Nephron progenitor cell (in vitro differentiated cells): ENCODE measurements around the gene LRRC36.

ENCODE experiments used
- DNase-seq: peaks from one replicate; pipeline ENCODE4 v3.0.0; 2021
- H3K27ac Mint-ChIP-seq: 2 replicates; pipeline ENCODE4 v1.8.0; 2021; ENCODE audit warnings: mild to moderate bottlenecking, moderate library complexity, mixed read lengths
- H3K27me3 Mint-ChIP-seq: 2 replicates; pipeline ENCODE4 v1.8.0; 2021; ENCODE audit warnings: mild to moderate bottlenecking, low read depth, mixed read lengths; ENCODE audit not compliant: poor library complexity
- H3K36me3 Mint-ChIP-seq: 2 replicates; pipeline ENCODE4 v1.8.0; 2021; ENCODE audit warnings: low read depth, mixed read lengths
- H3K4me1 Mint-ChIP-seq: 2 replicates; pipeline ENCODE4 v1.8.0; 2021; ENCODE audit warnings: mixed read lengths
- H3K4me3 Mint-ChIP-seq: 2 replicates; pipeline ENCODE4 v1.8.0; 2021; ENCODE audit warnings: mild to moderate bottlenecking, moderate library complexity, mixed read lengths
- H3K9me3 Mint-ChIP-seq: 2 replicates; pipeline ENCODE4 v1.8.0; 2021; ENCODE audit warnings: mild to moderate bottlenecking, moderate library complexity, mixed read lengths
- TF ChIP-seq, protein P1 (sequence below): fragments of 200-600 bp; sonication (generic); IDR thresholded peaks from 2 replicates; pipeline ENCODE4 v1.5.0; 2021; ENCODE audit warnings: antibody characterized with exemption

LRRC36 gene

DNA sequence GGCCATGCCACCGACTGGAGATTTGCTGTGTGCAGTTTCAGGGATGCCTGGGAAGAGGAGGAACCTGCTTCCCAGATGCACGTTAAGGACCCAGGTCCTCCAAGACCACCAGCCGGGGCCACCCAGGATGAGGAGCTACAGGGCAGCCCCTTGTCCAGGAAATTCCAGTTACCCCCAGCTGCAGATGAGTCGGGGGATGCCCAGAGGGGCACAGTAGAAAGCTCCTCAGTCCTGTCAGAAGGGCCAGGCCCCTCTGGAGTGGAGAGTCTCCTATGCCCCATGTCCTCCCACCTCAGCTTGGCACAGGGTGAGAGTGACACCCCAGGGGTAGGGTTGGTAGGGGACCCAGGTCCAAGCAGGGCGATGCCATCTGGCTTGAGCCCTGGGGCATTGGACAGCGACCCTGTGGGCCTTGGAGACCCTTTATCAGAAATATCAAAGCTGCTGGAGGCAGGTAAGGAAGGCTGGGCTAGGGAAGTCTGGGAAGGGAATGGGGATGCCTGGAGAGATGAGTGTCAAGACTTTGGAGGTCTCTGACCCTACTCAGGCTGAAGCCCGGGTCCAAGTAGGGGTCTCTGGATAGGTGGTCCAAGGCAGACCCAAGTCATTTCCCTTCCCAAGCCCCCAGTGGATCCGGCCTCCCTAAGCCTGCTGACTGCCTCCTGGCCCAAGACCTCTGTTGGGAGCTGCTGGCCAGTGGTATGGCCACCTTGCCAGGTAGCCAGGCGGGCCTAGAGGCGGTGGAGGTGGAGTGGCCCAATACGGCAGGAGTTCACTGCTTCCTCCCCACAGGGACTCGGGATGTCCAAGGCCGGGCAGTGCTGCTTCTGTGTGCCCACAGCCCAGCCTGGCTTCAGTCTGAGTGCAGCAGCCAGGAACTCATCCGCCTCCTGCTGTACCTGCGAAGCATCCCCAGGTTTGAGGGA, 46.3 kb upstream of the LRRC36 start:
- no peak for DNase-seq
- TF ChIP-seq, protein P1, sequence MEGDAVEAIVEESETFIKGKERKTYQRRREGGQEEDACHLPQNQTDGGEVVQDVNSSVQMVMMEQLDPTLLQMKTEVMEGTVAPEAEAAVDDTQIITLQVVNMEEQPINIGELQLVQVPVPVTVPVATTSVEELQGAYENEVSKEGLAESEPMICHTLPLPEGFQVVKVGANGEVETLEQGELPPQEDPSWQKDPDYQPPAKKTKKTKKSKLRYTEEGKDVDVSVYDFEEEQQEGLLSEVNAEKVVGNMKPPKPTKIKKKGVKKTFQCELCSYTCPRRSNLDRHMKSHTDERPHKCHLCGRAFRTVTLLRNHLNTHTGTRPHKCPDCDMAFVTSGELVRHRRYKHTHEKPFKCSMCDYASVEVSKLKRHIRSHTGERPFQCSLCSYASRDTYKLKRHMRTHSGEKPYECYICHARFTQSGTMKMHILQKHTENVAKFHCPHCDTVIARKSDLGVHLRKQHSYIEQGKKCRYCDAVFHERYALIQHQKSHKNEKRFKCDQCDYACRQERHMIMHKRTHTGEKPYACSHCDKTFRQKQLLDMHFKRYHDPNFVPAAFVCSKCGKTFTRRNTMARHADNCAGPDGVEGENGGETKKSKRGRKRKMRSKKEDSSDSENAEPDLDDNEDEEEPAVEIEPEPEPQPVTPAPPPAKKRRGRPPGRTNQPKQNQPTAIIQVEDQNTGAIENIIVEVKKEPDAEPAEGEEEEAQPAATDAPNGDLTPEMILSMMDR: no peak
- Mint-ChIP-seq H3K27me3 (peaks cover 41% of the 10 kb centered on the region), H3K4me1 (peaks cover 11% of the 10 kb centered on the region), H3K4me3 (no peak overlapping the region), H3K9me3 (no peaks in the 10 kb centered on the region), H3K27ac (no peak overlapping the region), H3K36me3 (no peaks in the 10 kb centered on the region)

DNA sequence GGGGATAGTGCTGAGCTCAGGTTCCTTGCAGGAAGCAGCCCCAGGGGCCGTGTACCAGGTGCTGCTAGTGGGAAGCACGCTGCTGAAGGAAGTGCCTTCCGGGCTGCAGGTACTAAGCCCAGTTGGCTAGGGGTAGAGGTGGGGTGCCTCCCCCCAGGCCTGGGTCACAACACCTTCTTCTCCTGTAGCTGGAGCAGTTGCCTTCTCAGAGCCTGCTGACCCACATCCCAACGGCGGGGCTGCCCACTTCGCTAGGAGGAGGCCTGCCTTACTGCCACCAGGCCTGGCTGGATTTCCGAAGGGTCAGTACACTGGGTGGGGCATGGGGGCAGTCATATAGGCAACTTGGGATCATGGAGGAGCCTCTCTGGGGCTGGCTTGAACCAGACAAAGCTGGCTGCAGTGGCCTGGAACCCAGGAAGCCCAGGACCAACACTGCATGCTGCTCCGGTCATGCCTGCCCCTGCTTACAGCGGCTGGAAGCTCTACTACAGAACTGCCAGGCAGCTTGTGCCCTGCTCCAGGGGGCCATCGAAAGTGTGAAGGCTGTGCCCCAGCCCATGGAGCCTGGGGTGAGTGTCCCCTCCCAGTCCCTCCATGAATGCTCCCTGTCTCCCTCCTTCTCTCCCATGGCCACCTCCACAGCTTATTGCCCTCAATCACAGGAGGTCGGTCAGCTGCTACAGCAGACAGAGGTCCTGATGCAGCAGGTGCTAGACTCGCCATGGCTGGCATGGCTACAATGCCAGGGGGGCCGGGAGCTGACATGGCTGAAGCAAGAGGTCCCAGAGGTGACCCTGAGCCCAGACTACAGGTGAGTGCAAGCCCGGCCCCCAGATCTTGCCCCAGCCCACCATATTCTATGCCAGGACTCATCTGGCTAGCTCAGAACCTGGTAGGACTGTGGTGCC, 44.8 kb upstream of the LRRC36 start:
- peaks cover 11% of the 10 kb centered on the region for H3K4me1 Mint-ChIP-seq
- peaks cover 44% of the 10 kb centered on the region for H3K27me3 Mint-ChIP-seq
- no peak for DNase-seq
- TF ChIP-seq, protein P1: no peak
- H3K9me3 Mint-ChIP-seq: no peaks in the 10 kb centered on the region
- H3K4me3 Mint-ChIP-seq: no peak overlapping the region
- H3K36me3 Mint-ChIP-seq: no peaks in the 10 kb centered on the region
- H3K27ac Mint-ChIP-seq: no peak overlapping the region

DNA sequence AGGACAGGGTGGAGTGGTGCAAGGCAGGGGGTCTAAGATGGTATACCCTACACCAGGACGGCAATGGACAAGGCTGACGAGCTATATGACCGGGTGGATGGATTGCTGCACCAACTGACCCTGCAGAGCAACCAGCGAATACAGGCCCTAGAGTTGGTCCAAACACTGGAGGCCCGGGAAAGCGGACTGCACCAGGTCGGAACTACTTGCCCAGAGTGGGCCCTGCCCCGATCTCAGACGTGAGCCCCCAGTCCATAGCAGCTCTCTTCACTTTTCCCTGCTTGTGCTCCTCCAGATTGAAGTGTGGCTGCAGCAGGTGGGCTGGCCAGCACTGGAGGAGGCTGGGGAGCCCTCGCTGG, 44.2 kb upstream of the LRRC36 start:
- Mint-ChIP-seq H3K4me3 (no peak overlapping the region), H3K27ac (no peak overlapping the region), H3K27me3 (peaks cover 44% of the 10 kb centered on the region), H3K36me3 (no peaks in the 10 kb centered on the region), H3K4me1 (peaks cover 11% of the 10 kb centered on the region), H3K9me3 (no peaks in the 10 kb centered on the region)
- TF ChIP-seq, protein P1: no peak
- DNase-seq: no peak

DNA sequence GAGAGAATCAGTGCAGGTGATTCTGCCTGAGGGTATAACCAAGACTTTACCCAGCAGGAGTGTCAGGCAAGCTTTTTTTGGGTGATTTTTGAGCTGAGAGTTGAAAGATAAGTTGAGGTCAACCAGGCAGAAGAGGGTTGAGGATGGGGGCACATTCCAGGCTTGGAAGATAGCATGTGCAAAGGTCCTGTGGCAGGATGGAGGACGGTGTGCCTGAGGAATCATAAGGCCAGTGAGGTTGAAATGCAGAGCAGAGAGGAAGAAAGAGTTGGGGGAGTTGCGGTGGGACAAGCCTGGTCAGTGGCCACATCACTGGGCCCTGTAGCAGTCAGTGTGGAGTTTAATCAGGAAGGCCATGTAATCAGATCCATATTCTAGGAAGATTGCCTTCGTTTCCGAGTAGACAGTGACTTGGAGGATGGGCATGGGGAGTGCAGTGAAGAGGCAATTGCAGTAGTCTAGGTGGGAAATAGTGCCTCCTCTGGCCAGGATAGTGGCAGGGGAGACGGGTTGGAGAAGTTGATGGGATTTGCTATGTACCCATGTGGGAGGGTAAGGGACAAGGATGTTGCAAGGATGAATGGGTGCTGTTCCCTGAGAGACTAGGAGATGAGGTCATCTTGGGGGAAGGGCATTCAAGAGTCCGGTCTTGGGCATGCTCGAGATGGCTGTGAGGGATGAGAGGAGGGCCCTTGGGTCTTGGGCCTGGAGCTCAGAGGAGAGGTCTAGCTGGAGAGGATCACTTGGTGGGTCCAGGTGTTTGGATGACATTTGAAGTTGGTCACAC, 43.4 kb upstream of the LRRC36 start:
- Mint-ChIP-seq H3K36me3 (no peaks in the 10 kb centered on the region), H3K27me3 (peaks cover 38% of the 10 kb centered on the region), H3K4me1 (peaks cover 11% of the 10 kb centered on the region), H3K27ac (peak overlapping the region; percentile 47), H3K9me3 (no peaks in the 10 kb centered on the region), H3K4me3 (no peak overlapping the region)
- TF ChIP-seq, protein P1: no peak
- no peak for DNase-seq

DNA sequence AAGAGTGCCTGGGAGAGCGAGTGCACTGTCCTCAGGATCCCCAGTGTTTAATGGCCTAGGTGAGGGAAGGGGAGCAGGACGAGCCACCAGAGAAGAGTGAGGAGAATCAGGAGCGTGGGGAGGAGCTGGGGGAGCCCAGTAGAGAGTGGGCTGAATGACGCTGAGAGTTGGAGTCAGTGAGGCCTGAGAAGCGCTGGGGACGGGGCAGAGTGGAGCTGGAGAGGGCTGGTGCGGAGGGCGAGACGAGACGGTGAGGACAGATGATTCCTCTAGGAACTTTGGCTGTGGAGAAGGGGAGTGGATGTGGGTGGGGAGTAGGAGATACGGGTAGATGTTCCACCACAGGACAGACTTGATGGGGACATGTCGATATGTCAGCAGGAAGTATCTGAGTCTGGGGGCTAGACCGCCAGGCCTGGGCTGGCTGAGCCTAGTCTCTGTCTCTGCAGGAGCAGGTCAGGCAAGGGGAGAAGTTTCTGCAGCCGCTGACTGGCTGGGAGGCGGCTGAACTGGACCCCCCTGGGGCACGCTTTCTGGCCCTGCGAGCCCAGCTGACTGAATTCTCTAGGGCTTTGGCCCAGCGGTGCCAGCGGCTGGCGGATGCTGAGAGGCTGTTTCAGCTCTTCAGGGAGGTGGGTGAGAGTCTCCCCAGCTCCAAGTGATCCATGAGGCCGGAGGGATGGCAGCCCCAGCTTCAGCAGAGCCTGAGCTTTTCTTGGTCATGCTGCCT, 42.6 kb upstream of the LRRC36 start:
- Mint-ChIP-seq H3K9me3 (no peaks in the 10 kb centered on the region), H3K27me3 (peaks cover 38% of the 10 kb centered on the region), H3K4me1 (peaks cover 11% of the 10 kb centered on the region), H3K27ac (peak overlapping the region; percentile 47), H3K36me3 (no peaks in the 10 kb centered on the region), H3K4me3 (no peak overlapping the region)
- no peak for DNase-seq
- TF ChIP-seq, protein P1: no peak
